ENCODE data around the gene PIP4P1.

- TF ChIP-seq, protein P1, sequence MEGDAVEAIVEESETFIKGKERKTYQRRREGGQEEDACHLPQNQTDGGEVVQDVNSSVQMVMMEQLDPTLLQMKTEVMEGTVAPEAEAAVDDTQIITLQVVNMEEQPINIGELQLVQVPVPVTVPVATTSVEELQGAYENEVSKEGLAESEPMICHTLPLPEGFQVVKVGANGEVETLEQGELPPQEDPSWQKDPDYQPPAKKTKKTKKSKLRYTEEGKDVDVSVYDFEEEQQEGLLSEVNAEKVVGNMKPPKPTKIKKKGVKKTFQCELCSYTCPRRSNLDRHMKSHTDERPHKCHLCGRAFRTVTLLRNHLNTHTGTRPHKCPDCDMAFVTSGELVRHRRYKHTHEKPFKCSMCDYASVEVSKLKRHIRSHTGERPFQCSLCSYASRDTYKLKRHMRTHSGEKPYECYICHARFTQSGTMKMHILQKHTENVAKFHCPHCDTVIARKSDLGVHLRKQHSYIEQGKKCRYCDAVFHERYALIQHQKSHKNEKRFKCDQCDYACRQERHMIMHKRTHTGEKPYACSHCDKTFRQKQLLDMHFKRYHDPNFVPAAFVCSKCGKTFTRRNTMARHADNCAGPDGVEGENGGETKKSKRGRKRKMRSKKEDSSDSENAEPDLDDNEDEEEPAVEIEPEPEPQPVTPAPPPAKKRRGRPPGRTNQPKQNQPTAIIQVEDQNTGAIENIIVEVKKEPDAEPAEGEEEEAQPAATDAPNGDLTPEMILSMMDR (IDR thresholded peaks at IDR 0.05; ENCODE audit: control extremely low read depth in 1 of 3, insufficient read depth in 1 of 3, low read depth in 1 of 3, low read length in 3 of 3), result no peak
- TF ChIP-seq POLR2AphosphoS5 (IDR thresholded peaks at IDR 0.05; ENCODE audit: low read depth, low read length) (no peak), CHD2 (IDR thresholded peaks at IDR 0.05; ENCODE audit: low read length) (no peak), EZH2 (IDR thresholded peaks at IDR 0.05; ENCODE audit: low read depth, low read length, severe bottlenecking) (no peak), RAD21 (IDR thresholded peaks at IDR 0.05 in 1 of 2, conservative IDR thresholded peaks at IDR 0.05 in 1 of 2; ENCODE audit: low read depth in 2 of 2, low read length in 2 of 2) (no peak), SAP30 (IDR thresholded peaks at IDR 0.05; ENCODE audit: insufficient read depth, insufficient replicate concordance, low read length) (no peak)
These were observed 17.7 kb upstream of the PIP4P1 start for GRCh38 chr14:20478894-20479293.
